ENCODE measurements around the gene TXNIP.

Gene TXNIP

DNA sequence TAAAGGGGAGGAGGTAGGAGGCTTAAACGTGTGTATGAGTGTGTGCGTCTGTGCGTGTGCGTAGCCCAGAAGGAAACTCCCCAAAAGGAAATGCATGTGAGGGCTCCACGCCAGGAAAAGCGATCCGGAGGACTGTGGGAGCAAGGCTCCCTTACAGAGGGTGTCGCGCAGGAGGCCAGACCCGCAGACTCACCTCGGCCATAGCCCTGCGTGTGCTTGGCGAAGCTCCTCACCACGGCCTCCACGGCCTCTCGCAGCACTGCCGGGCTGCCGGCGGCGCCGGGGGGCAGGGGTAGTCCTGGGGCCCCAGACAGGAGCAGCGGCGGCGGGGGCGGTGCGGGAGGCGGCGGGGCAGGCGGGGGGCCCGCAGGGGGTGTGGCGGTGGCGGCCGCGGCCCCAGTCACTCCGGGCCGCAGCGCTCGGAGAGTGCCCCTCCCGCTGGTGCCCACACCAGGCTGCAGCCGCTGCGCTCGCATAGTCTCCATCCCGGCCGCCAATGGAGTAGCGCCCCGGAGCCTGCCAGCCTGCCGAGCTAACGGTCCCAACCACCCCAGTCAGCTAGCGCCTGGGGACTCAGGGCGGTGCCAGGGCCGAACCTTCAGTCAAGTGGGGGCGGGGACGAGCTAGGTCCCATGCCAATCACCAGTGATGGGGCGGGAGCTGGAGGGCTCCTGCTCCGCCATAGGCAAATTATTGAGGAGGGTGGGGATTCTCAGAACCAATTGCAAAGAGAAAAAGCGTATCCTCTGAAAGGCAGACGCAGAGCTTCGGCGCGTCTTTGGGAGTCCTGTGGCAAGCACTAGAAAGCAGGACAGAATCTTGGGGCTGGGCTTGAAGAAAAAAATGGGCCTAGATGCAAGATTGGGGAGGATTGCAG lies 38.7 kb downstream of the TXNIP start, which contains the start of gene LIX1L:
LIX1L (minus strand) TSS at position 575 of the 877 bp plus-strand sequence; CDS start at position 485, 90 bp downstream.
- H3K9ac ChIP-seq (ENCODE audit: low read length) = no peak within 1 kb of the TSS
- no peaks in the 10 kb centered on the region for H3K36me3 ChIP-seq (ENCODE audit: control insufficient read depth in 1 of 2, insufficient read depth in 2 of 2, low read length in 2 of 2)
- no peak within 1 kb of the TSS for H3K4ac ChIP-seq (ENCODE audit: low read depth, low read length)
- peaks cover 16 to 22% of the 10 kb centered on the region in 2 experiments for H3K4me1 ChIP-seq (ENCODE audit: control insufficient read depth in 1 of 2, insufficient read depth in 2 of 2, low read length in 2 of 2)
- H3K79me1 ChIP-seq (ENCODE audit: low read length) = no peaks in the 10 kb centered on the region
- H2AFZ ChIP-seq (ENCODE audit: insufficient read depth, low read length, poor library complexity) = peak within 1 kb of the TSS; percentile 47
- H3K9me3 ChIP-seq (ENCODE audit: insufficient read depth, low read depth, low read length) = peaks cover 2% of the 10 kb centered on the region
- H2BK120ac ChIP-seq (ENCODE audit: insufficient read depth, low read length, poor library complexity) = no peak within 1 kb of the TSS
- no peaks in the 10 kb centered on the region for H3K79me2 ChIP-seq (ENCODE audit: control insufficient read depth, insufficient read depth, low read length, poor library complexity)
- H4K12ac ChIP-seq (ENCODE audit: low read depth, low read length) = no peak within 1 kb of the TSS
- H2AK5ac ChIP-seq (ENCODE audit: low read length) = no peak within 1 kb of the TSS
- H4K91ac ChIP-seq (ENCODE audit: low read depth, low read length) = no peak within 1 kb of the TSS
- H3K23ac ChIP-seq (ENCODE audit: low read length) = no peak within 1 kb of the TSS
- H3K27me3 ChIP-seq (ENCODE audit: insufficient read depth, low read length) = peaks cover 42% of the 10 kb centered on the region
- H3K14ac ChIP-seq (ENCODE audit: low read length) = no peak within 1 kb of the TSS
- DNase-seq = peak; percentile 95
- peak within 1 kb of the TSS; percentile 68 for H3K4me2 ChIP-seq (ENCODE audit: low read length)
- H3K18ac ChIP-seq (ENCODE audit: low read length) = no peak within 1 kb of the TSS
- H2BK12ac ChIP-seq (ENCODE audit: low read length) = no peak within 1 kb of the TSS
- peak within 1 kb of the TSS; percentile 74 for H3K4me3 ChIP-seq (ENCODE audit: low read depth, low read length)
- WGBS (ENCODE audit: extremely low coverage, insufficient coverage, insufficient read length) = no CpG with 5 or more reads among the region's 60 CpGs
- H3K27ac ChIP-seq (ENCODE audit: low read depth, low read length) = no peak within 1 kb of the TSS
- H2BK5ac ChIP-seq (ENCODE audit: low read depth, low read length, poor library complexity) = no peak within 1 kb of the TSS
- peak within 1 kb of the TSS; percentile 31 for H4K8ac ChIP-seq (ENCODE audit: low read depth, low read length)

GRCh38 chr1:145956781-145957442 lies 39.5 kb downstream of the TXNIP start:
- Histone ChIP-seq H3K27me3 (ENCODE audit: insufficient read depth, low read length) (peaks cover 36% of the 10 kb centered on the region), H4K8ac (ENCODE audit: low read depth, low read length) (no peak overlapping the region), H3K4ac (ENCODE audit: low read depth, low read length) (no peak overlapping the region), H2BK120ac (ENCODE audit: insufficient read depth, low read length, poor library complexity) (no peak overlapping the region), H4K91ac (ENCODE audit: low read depth, low read length) (no peak overlapping the region), H2BK5ac (ENCODE audit: low read depth, low read length, poor library complexity) (no peak overlapping the region), H3K79me1 (ENCODE audit: low read length) (no peaks in the 10 kb centered on the region), H3K23ac (ENCODE audit: low read length) (no peak overlapping the region), H3K79me2 (ENCODE audit: control insufficient read depth, insufficient read depth, low read length, poor library complexity) (no peaks in the 10 kb centered on the region), H2AFZ (ENCODE audit: insufficient read depth, low read length, poor library complexity) (no peak overlapping the region), H3K4me2 (ENCODE audit: low read length) (peak overlapping the region; percentile 68), H3K27ac (ENCODE audit: low read depth, low read length) (no peak overlapping the region), H3K4me1 (ENCODE audit: control insufficient read depth in 1 of 2, insufficient read depth in 2 of 2, low read length in 2 of 2) (peaks cover 12 to 17% of the 10 kb centered on the region in 2 experiments), H3K14ac (ENCODE audit: low read length) (no peak overlapping the region), H3K36me3 (ENCODE audit: control insufficient read depth in 1 of 2, insufficient read depth in 2 of 2, low read length in 2 of 2) (no peaks in the 10 kb centered on the region), H3K4me3 (ENCODE audit: low read depth, low read length) (no peak overlapping the region), H3K9me3 (ENCODE audit: insufficient read depth, low read depth, low read length) (peaks cover 2% of the 10 kb centered on the region), H3K9ac (ENCODE audit: low read length) (no peak overlapping the region), H2AK5ac (ENCODE audit: low read length) (no peak overlapping the region), H4K12ac (ENCODE audit: low read depth, low read length) (no peak overlapping the region), H2BK12ac (ENCODE audit: low read length) (no peak overlapping the region), H3K18ac (ENCODE audit: low read length) (no peak overlapping the region)
- WGBS (ENCODE audit: extremely low coverage, insufficient coverage, insufficient read length) = no CpG with 5 or more reads among the region's 3 CpGs
- DNase-seq = no peak

DNA sequence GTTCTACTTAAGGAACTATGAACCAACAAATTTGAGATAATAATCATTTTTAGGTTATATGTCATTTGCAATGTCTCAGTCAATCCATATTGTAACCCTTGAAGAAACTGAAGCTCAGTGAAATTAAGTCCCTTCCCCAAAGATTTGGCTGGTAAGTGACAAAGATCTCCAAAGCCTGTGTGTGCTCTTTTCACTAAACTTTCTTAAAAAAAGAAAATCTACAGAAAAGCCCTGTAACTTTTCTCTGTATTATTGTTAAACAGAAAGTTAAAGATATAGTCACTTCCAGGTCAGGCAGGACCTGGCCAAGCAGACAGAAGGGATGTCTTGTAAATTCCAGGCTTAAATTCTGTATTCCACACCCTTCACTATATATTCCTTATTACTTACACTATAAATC lies 40.0 kb downstream of the TXNIP start:
- Histone ChIP-seq H2AK5ac (ENCODE audit: low read length) (no peak overlapping the region), H4K8ac (ENCODE audit: low read depth, low read length) (no peak overlapping the region), H3K9ac (ENCODE audit: low read length) (no peak overlapping the region), H3K79me1 (ENCODE audit: low read length) (no peaks in the 10 kb centered on the region), H4K91ac (ENCODE audit: low read depth, low read length) (no peak overlapping the region), H3K18ac (ENCODE audit: low read length) (no peak overlapping the region), H2AFZ (ENCODE audit: insufficient read depth, low read length, poor library complexity) (no peak overlapping the region), H2BK120ac (ENCODE audit: insufficient read depth, low read length, poor library complexity) (no peak overlapping the region), H3K79me2 (ENCODE audit: control insufficient read depth, insufficient read depth, low read length, poor library complexity) (no peaks in the 10 kb centered on the region), H3K36me3 (ENCODE audit: control insufficient read depth in 1 of 2, insufficient read depth in 2 of 2, low read length in 2 of 2) (no peaks in the 10 kb centered on the region), H4K12ac (ENCODE audit: low read depth, low read length) (no peak overlapping the region), H3K23ac (ENCODE audit: low read length) (no peak overlapping the region), H2BK5ac (ENCODE audit: low read depth, low read length, poor library complexity) (no peak overlapping the region), H3K4me3 (ENCODE audit: low read depth, low read length) (no peak overlapping the region), H3K4me1 (ENCODE audit: control insufficient read depth in 1 of 2, insufficient read depth in 2 of 2, low read length in 2 of 2) (peaks cover 7 to 12% of the 10 kb centered on the region in 2 experiments), H2BK12ac (ENCODE audit: low read length) (no peak overlapping the region), H3K14ac (ENCODE audit: low read length) (no peak overlapping the region), H3K27me3 (ENCODE audit: insufficient read depth, low read length) (peaks cover 30% of the 10 kb centered on the region), H3K9me3 (ENCODE audit: insufficient read depth, low read depth, low read length) (peaks cover 2% of the 10 kb centered on the region), H3K27ac (ENCODE audit: low read depth, low read length) (no peak overlapping the region), H3K4me2 (ENCODE audit: low read length) (no peak overlapping the region), H3K4ac (ENCODE audit: low read depth, low read length) (no peak overlapping the region)
- DNase-seq = no peak

DNA sequence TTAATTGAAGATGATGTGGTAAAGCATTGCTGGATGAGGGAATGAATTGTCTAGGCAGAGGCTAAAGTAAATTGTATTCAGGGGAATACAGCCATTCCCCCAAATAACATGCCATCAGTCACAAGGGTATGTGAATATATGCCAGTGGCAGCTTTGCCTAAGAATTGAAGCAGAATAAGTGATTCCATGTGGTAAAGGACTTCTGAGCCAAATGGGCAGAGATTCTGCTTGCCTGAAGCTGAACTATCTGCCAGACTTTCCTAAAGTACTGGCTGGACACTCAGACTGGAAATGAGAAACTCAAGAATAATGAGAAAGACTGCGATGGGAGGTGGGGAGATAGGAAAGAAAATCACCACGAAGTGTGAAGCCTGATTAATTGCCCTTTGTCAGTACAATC lies 40.9 kb downstream of the TXNIP start:
- Histone ChIP-seq H2AFZ (ENCODE audit: insufficient read depth, low read length, poor library complexity) (no peak overlapping the region), H3K14ac (ENCODE audit: low read length) (no peak overlapping the region), H2AK5ac (ENCODE audit: low read length) (no peak overlapping the region), H3K79me1 (ENCODE audit: low read length) (no peaks in the 10 kb centered on the region), H3K4ac (ENCODE audit: low read depth, low read length) (no peak overlapping the region), H3K36me3 (ENCODE audit: control insufficient read depth in 1 of 2, insufficient read depth in 2 of 2, low read length in 2 of 2) (no peaks in the 10 kb centered on the region), H4K12ac (ENCODE audit: low read depth, low read length) (no peak overlapping the region), H3K4me3 (ENCODE audit: low read depth, low read length) (no peak overlapping the region), H3K27ac (ENCODE audit: low read depth, low read length) (no peak overlapping the region), H3K23ac (ENCODE audit: low read length) (no peak overlapping the region), H4K91ac (ENCODE audit: low read depth, low read length) (no peak overlapping the region), H3K79me2 (ENCODE audit: control insufficient read depth, insufficient read depth, low read length, poor library complexity) (no peaks in the 10 kb centered on the region), H4K8ac (ENCODE audit: low read depth, low read length) (no peak overlapping the region), H3K4me1 (ENCODE audit: control insufficient read depth in 1 of 2, insufficient read depth in 2 of 2, low read length in 2 of 2) (peaks cover 2 to 5% of the 10 kb centered on the region in 2 experiments), H3K18ac (ENCODE audit: low read length) (no peak overlapping the region), H3K9me3 (ENCODE audit: insufficient read depth, low read depth, low read length) (peaks cover 2% of the 10 kb centered on the region), H2BK5ac (ENCODE audit: low read depth, low read length, poor library complexity) (no peak overlapping the region), H3K27me3 (ENCODE audit: insufficient read depth, low read length) (peaks cover 21% of the 10 kb centered on the region), H2BK12ac (ENCODE audit: low read length) (no peak overlapping the region), H3K9ac (ENCODE audit: low read length) (no peak overlapping the region), H2BK120ac (ENCODE audit: insufficient read depth, low read length, poor library complexity) (no peak overlapping the region), H3K4me2 (ENCODE audit: low read length) (no peak overlapping the region)
- WGBS (ENCODE audit: extremely low coverage, insufficient coverage, insufficient read length) = no CpG with 5 or more reads among the region's 2 CpGs
- DNase-seq = no peak
